Activated CD4-positive, alpha-beta T cell treated with anti-CD3 and anti-CD28 coated beads, Interleukin-2, amount 10 ng/mL, durations not matched to agents 7 days and 5 days (primary cell): ENCODE data around the gene SSTR3. TPM values are rescaled to one million over a fixed set of nuclear protein-coding genes. Genes with fewer than 3 reads are reported as not detected.
A peak's percentile ranks its signal among the peaks of the same experiment; 100 is the strongest.
"Not testable (repeated sequence)": the region's sequence is repeated elsewhere in the genome, so short reads cannot be mapped to it uniquely, and the experiment has no call there.

Source experiments
- CTCF ChIA-PET: fragments of 350-600 bp; sonication (Branson Sonifier 250); formaldehyde crosslinking; loops from one replicate; lab custom pipeline; 2021; ENCODE audit warnings: antibody characterized with exemption; lab: Charles Lee
- POLR2A ChIA-PET: fragments of 350-600 bp; sonication (Branson Sonifier 250); formaldehyde crosslinking; loops from one replicate; lab custom pipeline; 2021; ENCODE audit warnings: antibody characterized with exemption; lab: Charles Lee
- DNase-seq: peaks from one replicate; pipeline ENCODE4 v3.0.0-alpha.2; 2020
- H3K27ac Mint-ChIP-seq: one replicate; pipeline ENCODE4 v1.8.0; 2021; ENCODE audit warnings: mild to moderate bottlenecking, moderate library complexity, mixed read lengths
- H3K27me3 Mint-ChIP-seq: one replicate; pipeline ENCODE4 v1.8.0; 2021; ENCODE audit warnings: mixed read lengths
- H3K36me3 Mint-ChIP-seq: one replicate; pipeline ENCODE4 v1.8.0; 2021; ENCODE audit warnings: low read depth, mixed read lengths
- H3K4me1 Mint-ChIP-seq: one replicate; pipeline ENCODE4 v1.8.0; 2021; ENCODE audit warnings: mixed read lengths
- H3K4me3 Mint-ChIP-seq: one replicate; pipeline ENCODE4 v1.8.0; 2021; ENCODE audit warnings: mild to moderate bottlenecking, moderate library complexity, mixed read lengths
- H3K9me3 Mint-ChIP-seq: one replicate; pipeline ENCODE4 v1.8.0; 2021; ENCODE audit warnings: mixed read lengths
- total RNA-seq, 2 experiments: library from RNA; stranded (reverse); gene quantifications; one replicate each; pipeline ENCODE4 v1.2.3, GENCODE V29; 2021

SSTR3 gene
- total RNA-seq, 2 experiments from 2014 or later: 10.1 to 10.2 TPM

GRCh38 chr22:37253126-37253660, 40.9 kb upstream of the SSTR3 start:
- Mint-ChIP-seq H3K27ac (no peak overlapping the region), H3K9me3 (no peaks in the 10 kb centered on the region), H3K4me1 (peaks cover 9% of the 10 kb centered on the region), H3K27me3 (peaks cover 7% of the 10 kb centered on the region), H3K36me3 (no peaks in the 10 kb centered on the region), H3K4me3 (no peak overlapping the region)
- CTCF ChIA-PET: interaction anchor here (1.0 kb wide), 1 partner anchor 25 kb away, joined by 3 read pairs; no protein-coding TSS in a partner anchor
- POLR2A ChIA-PET: no interaction called here
- no peak for DNase-seq

GRCh38 chr22:37251836-37252235, 39.6 kb upstream of the SSTR3 start:
- DNase-seq, POLR2A ChIA-PET, H3K36me3 Mint-ChIP-seq, H3K27me3 Mint-ChIP-seq, H3K4me3 Mint-ChIP-seq, H3K9me3 Mint-ChIP-seq, H3K27ac Mint-ChIP-seq: not testable (repeated sequence)
- peaks cover 11% of the 10 kb centered on the region for H3K4me1 Mint-ChIP-seq
- CTCF ChIA-PET: interaction anchor here (0.6 to 1.6 kb wide), 3 partner anchors 9 to 353 kb away, joined by 4 to 5 read pairs (median 5); no protein-coding TSS in a partner anchor

DNA sequence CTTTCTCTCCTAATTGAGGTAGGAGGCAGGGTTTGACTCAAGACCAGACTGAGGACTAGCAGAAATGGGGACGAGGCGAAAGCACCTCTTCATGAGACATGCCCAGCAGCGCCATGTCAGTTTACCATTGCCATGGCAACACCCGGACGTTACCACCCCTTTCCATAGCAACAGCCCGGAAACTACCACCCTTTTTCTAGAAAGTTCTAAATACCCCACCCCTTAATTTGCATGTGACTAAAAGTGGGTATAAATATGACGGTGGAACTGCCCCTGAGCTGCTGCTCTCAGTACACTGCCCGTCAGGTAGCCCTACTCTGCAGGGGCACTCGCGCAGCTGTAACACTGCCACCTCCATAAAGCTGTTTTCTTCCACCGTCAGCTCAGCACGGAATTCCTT, 37.7 kb upstream of the SSTR3 start:
- Mint-ChIP-seq H3K4me1 (peaks cover 16% of the 10 kb centered on the region), H3K9me3 (no peaks in the 10 kb centered on the region), H3K27me3 (no peaks in the 10 kb centered on the region), H3K27ac (no peak overlapping the region), H3K4me3 (no peak overlapping the region), H3K36me3 (no peaks in the 10 kb centered on the region)
- CTCF ChIA-PET: interaction anchor here (1.5 kb wide), 1 partner anchor 11 kb away, joined by 5 read pairs; no protein-coding TSS in a partner anchor
- POLR2A ChIA-PET: interaction anchor here (0.6 kb wide), 1 partner anchor 743 kb away, joined by 3 read pairs; no protein-coding TSS in a partner anchor
- no peak for DNase-seq

GRCh38 chr22:37248251-37248650, 36.0 kb upstream of the SSTR3 start:
- no peak for DNase-seq
- peaks cover 7% of the 10 kb centered on the region for H3K36me3 Mint-ChIP-seq
- H3K27ac Mint-ChIP-seq: no peak overlapping the region
- ChIA-PET POLR2A (no interaction called here), CTCF (interaction anchor here (7.1 kb wide), 1 partner anchor 12 kb away, joined by 81 read pairs; no protein-coding TSS in a partner anchor)
- H3K9me3 Mint-ChIP-seq: no peaks in the 10 kb centered on the region
- H3K4me3 Mint-ChIP-seq: no peak overlapping the region
- peaks cover 26% of the 10 kb centered on the region for H3K4me1 Mint-ChIP-seq
- H3K27me3 Mint-ChIP-seq: no peaks in the 10 kb centered on the region

DNA sequence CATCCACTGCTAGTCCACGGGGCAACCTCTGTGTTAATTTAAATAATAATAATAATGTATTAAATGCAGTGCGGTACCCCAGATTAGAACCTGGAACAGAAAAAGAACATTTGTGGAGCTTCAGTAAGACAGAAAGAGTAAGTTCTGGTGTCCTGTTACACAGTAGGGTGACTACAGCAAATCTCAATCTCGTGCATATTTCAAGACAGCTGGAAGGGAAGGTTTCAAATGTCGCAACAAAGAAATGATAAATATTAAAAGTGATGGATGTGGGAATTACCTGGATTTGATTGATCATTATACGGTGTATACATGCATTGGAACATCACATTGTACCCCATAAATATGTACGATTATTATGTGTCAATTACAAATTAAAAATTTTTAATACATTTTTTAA, 33.5 kb upstream of the SSTR3 start:
- no peak for DNase-seq
- peak overlapping the region; percentile 99 for H3K27ac Mint-ChIP-seq
- ChIA-PET CTCF (interaction anchor here (0.6 to 7.3 kb wide), 6 partner anchors 10 to 46 kb away, joined by 3 to 81 read pairs (median 4); no protein-coding TSS in a partner anchor), POLR2A (no interaction called here)
- H3K36me3 Mint-ChIP-seq: peaks cover 30% of the 10 kb centered on the region
- peaks cover 38% of the 10 kb centered on the region for H3K4me1 Mint-ChIP-seq
- no peak overlapping the region for H3K4me3 Mint-ChIP-seq
- no peaks in the 10 kb centered on the region for H3K9me3 Mint-ChIP-seq
- no peaks in the 10 kb centered on the region for H3K27me3 Mint-ChIP-seq

DNA sequence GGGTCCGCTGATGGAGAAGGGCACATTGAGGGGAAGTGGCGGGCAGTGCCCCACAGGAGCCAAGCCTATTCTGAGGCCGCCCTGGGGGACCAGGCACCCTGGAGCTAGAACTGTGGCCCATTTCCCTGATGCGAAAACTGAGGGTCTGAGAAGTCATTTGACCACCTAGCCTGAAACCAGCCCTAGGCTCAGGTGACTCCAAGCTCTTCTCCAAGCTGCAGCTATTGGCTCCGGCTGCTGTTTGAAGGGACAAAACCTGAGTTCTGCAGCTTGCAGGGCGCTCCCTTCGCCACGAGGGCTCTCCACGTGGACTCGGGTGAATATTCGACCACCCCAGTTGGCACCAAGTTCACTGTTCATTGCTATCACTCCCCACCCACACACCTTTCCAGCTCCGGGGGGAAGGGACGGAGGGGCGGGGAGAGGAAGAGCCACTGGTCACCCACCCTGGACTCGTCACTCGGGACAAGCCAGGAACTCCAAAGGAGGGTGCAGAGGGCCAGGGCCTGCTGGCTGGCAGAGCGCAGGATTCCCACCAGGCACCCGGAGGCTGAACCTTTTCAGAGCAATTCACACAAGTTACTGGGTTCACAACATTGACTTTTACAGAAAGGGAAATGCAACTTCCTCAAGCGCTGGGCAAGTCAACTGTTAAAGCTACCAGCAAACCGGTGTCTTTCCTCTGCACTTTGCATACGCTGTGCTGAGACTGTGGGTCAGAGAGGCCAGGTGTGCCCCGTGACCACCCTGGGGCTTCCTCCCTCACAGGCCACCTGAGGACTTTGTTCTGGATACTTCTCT, 32.8 kb upstream of the SSTR3 start:
- Mint-ChIP-seq H3K27ac (peak overlapping the region; percentile 99), H3K27me3 (no peaks in the 10 kb centered on the region), H3K9me3 (no peaks in the 10 kb centered on the region), H3K4me3 (peak overlapping the region; percentile 99), H3K4me1 (peaks cover 45% of the 10 kb centered on the region), H3K36me3 (peaks cover 36% of the 10 kb centered on the region)
- ChIA-PET POLR2A (interaction anchor here (0.6 to 1.4 kb wide), 3 partner anchors 16 to 165 kb away, joined by 3 to 5 read pairs (median 3); no protein-coding TSS in a partner anchor), CTCF (interaction anchor here (0.7 to 7.3 kb wide), 14 partner anchors 11 to 322 kb away, joined by 3 to 81 read pairs (median 4); no protein-coding TSS in a partner anchor)
- DNase-seq: no peak

DNA sequence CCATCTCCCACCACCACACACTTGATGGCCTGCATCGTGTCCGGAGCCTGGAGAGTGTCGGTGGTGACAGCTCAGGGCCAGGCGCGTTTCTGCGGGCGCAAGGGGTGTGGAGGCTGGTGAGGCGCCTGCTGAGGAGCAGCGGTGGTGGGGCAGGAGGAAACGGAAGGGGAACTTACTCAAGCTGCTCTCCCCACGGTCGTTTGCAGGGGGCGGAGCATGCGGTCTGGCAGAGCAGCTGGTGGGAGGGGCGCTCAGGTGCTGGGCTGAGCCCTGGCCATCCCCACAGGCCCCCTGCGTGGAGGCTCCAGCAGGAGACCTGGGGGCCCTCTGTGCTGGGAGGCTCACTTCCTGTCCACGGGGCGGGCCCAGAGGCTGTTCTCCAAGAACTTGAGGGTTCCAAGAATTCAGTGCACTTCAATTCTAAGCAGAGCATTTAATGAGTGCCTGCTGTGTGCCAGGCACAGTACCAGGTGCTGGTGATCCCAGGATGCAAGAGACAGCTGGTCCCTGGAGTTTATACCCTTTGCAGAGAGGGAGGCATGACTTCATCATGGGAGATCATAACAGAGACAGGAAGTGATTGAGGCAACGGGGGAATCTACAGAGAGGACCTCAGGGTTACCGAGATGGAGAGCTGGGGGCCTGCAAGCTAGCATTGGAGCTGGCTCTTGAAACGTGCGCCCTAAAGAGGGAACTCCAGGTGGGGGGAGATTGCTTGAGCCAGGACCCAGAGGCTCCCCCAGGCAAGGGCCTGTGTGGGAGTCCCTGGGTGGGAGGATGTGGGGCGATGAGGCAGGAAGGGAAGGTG, 32.0 kb upstream of the SSTR3 start, which contains the start of gene RAC2:
Gene RAC2, minus strand, starts transcription at position 156 of the 808 bp plus-strand sequence. Its CDS starts 121 bp downstream, at position 35.
- POLR2A ChIA-PET: interaction anchor here (0.6 to 1.4 kb wide), 5 partner anchors 15 to 164 kb away, joined by 3 to 5 read pairs (median 3); no protein-coding TSS in a partner anchor
- H3K9me3 Mint-ChIP-seq: no peaks in the 10 kb centered on the region
- peaks cover 44% of the 10 kb centered on the region for H3K36me3 Mint-ChIP-seq
- DNase-seq: peak; percentile 94
- CTCF ChIA-PET: interaction anchor here (0.9 to 7.3 kb wide), 15 partner anchors 13 to 322 kb away, joined by 3 to 81 read pairs (median 4); partner anchors contain the start of gene CYTH4
- peak within 1 kb of the TSS; percentile 99 for H3K4me3 Mint-ChIP-seq
- peak within 1 kb of the TSS; percentile 99 for H3K27ac Mint-ChIP-seq
- peaks cover 53% of the 10 kb centered on the region for H3K4me1 Mint-ChIP-seq
- no peaks in the 10 kb centered on the region for H3K27me3 Mint-ChIP-seq

- ChIA-PET CTCF (interaction anchor here (0.7 to 7.3 kb wide), 11 partner anchors 12 to 323 kb away, joined by 3 to 81 read pairs (median 4); partner anchors contain the start of gene CYTH4), POLR2A (interaction anchor here (0.7 to 2.1 kb wide), 5 partner anchors 10 to 164 kb away, joined by 3 to 6 read pairs (median 3); no protein-coding TSS in a partner anchor)
- peak; percentile 48 for DNase-seq
- peaks cover 51% of the 10 kb centered on the region for H3K36me3 Mint-ChIP-seq
- H3K9me3 Mint-ChIP-seq: no peaks in the 10 kb centered on the region
- peaks cover 60% of the 10 kb centered on the region for H3K4me1 Mint-ChIP-seq
- H3K4me3 Mint-ChIP-seq: peak overlapping the region; percentile 99
- peak overlapping the region; percentile 99 for H3K27ac Mint-ChIP-seq
- H3K27me3 Mint-ChIP-seq: no peaks in the 10 kb centered on the region
Observed at GRCh38 chr22:37243402-37244113, 31.3 kb upstream of the SSTR3 start.

GRCh38 chr22:37242395-37242918, 30.2 kb upstream of the SSTR3 start:
- peaks cover 68% of the 10 kb centered on the region for H3K4me1 Mint-ChIP-seq
- H3K36me3 Mint-ChIP-seq: peaks cover 61% of the 10 kb centered on the region
- DNase-seq: peak; percentile 96
- H3K27ac Mint-ChIP-seq: peak overlapping the region; percentile 99
- H3K4me3 Mint-ChIP-seq: peak overlapping the region; percentile 99
- no peaks in the 10 kb centered on the region for H3K9me3 Mint-ChIP-seq
- POLR2A ChIA-PET: interaction anchor here (0.5 to 2.1 kb wide), 9 partner anchors 9 to 883 kb away, joined by 3 to 6 read pairs (median 4); partner anchors contain the start of gene CYTH4
- CTCF ChIA-PET: interaction anchor here (0.9 to 7.3 kb wide), 16 partner anchors 9 to 366 kb away, joined by 3 to 81 read pairs (median 4); partner anchors contain the start of genes CYTH4, GGA1 and IL2RB
- H3K27me3 Mint-ChIP-seq: no peaks in the 10 kb centered on the region

DNA sequence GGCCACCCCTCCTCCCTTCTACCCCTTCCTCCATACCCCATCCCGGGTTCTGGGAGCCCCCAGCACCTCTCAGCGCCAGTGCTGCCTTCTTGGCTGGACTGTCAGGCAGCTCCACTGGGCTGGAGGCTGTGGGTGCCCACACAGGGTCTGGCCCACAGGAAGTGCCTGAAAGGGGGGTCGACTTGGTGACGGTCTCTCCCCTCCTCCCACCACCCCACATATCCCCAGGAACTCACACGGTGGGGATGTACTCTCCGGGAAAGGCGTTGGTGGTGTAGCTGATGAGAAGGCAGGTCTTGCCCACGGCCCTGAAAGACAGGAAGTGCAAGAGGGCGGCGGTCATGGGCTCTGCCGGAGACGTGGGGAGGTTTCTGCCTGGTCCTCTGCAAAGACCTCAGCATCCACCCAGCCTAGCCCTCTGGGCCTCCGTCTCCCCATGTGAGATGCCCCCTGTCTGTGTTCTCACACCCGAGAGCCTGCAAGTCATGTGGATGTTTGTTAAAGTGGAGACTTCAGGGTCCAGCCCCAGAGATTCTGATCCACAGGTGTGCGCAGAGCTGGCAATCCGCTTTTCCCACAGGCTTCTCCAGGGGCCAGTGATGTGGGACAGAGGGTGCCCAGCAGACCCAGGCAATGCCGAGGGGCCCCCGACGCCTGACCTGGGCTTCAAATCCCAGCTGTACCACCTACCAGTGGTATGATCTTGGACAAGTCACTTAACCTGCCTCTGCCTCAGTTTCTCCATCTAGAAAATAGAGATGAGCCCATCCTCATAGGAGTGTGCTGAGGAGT, 29.3 kb upstream of the SSTR3 start:
- H3K27ac Mint-ChIP-seq: peak overlapping the region; percentile 99
- no peaks in the 10 kb centered on the region for H3K9me3 Mint-ChIP-seq
- H3K27me3 Mint-ChIP-seq: no peaks in the 10 kb centered on the region
- peak overlapping the region; percentile 99 for H3K4me3 Mint-ChIP-seq
- H3K4me1 Mint-ChIP-seq: peaks cover 72% of the 10 kb centered on the region
- POLR2A ChIA-PET: interaction anchor here (0.7 to 2.1 kb wide), 6 partner anchors 8 to 41 kb away, joined by 4 to 6 read pairs (median 4); partner anchors contain the start of gene CYTH4
- DNase-seq: peak; percentile 74
- CTCF ChIA-PET: interaction anchor here (0.6 to 7.3 kb wide), 17 partner anchors 10 to 367 kb away, joined by 3 to 81 read pairs (median 5); partner anchors contain the start of genes GGA1 and IL2RB
- H3K36me3 Mint-ChIP-seq: peaks cover 70% of the 10 kb centered on the region
